GM19023 (cell line): ENCODE data around the gene WAPL.

ENCODE experiments used
- ATAC-seq: cut with Tn5 transposase; IDR thresholded peaks from one replicate; pipeline ENCODE4 v1.9.1; 2021; ENCODE audit warnings: mild to moderate bottlenecking, moderate library complexity; ENCODE audit not compliant: unreplicated experiment

The WAPL gene

DNA sequence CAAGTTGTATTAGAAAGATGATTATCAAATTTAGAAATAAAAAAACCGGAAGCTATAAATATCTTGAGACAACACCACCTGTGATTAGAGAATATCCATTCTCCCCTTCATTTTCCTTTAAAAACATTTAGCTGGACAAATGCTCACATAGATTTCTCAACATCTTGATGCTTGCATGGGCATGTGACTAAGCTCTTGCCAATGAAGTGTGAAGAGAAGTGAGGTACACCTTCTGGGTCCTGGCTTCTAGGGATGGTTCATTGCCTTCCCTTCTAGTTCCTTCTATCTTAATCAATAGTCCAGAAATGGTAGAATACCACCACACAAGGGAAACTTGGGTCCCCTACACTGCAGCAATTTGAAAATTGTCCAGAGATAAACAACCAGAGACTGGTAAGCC is 41.0 kb downstream of the WAPL start:
- ATAC-seq: no peak

DNA sequence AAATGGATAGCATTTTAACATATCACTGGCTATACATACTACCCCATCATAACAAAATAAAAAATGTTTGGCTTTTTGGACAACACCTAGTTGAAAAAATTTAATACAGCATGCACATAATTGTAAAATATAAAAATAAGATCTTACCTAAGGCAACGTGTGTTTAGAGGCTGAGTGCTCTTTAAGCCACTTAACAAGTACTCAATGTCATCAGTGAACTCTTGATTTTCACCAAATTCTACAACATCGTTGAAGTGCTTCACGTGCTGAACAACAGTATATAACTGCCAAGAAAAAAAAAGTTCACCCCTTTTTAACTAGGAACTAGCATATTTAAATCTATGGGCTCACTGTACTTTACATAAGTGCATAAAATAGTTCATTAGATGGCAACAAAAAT is 49.5 kb downstream of the WAPL start:
- ATAC-seq: no peak

DNA sequence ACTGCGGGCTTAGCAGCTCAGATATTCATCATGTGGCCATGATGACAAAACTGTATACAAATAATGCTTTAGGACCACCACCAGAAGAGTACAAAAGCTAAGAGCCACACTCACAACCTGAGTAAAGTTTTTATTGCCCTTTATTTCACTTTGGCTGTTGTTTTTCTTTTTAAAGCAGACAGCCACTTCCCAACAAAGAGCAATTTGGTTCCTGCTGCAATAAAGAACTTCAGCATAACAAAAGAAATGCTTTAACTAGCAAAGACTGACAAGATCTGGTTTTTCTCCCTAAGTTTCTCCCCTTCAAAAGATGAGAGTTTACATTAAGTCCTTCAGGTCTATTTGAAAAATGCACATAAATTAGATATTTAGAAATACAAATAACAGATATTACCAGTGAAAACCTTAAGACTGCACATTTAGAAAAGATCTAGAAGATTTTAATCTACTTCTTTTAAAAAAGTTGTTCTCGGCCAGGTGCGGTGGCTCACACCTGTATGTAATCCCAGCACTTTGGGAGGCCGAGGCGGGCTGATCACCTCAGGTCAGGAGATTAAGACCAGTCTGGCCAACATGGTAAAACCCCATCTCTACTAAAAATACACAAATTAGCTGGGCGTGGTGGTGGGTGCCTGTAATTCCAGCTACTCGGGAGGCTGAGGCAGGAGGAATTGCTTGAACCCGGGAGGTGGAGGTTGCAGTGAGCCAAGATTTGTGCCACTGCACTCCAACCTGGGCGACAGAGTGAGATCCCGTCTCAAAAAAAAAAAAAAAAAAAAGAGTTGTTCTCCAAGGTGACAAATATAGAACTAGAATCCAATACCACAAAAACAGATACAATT is 59.4 kb downstream of the WAPL start:
- no peak for ATAC-seq

DNA sequence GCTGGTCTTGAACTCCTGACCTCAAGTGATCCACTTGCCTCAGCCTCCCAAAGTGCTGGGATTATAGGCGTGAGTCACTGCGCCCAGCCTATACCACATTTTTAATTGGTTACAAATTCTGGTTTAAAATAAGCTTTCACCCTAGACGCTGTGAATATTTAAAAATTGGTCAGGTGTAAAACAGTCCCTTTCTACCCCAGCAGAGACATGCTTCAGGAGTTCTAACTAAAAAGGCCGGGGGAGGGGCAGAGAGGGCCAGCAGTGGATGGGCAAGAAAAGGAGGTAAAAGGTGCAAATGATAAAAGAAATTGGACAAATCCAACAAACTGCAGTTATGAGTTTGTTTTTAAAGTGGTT is 70.0 kb downstream of the WAPL start:
- ATAC-seq: no peak

DNA sequence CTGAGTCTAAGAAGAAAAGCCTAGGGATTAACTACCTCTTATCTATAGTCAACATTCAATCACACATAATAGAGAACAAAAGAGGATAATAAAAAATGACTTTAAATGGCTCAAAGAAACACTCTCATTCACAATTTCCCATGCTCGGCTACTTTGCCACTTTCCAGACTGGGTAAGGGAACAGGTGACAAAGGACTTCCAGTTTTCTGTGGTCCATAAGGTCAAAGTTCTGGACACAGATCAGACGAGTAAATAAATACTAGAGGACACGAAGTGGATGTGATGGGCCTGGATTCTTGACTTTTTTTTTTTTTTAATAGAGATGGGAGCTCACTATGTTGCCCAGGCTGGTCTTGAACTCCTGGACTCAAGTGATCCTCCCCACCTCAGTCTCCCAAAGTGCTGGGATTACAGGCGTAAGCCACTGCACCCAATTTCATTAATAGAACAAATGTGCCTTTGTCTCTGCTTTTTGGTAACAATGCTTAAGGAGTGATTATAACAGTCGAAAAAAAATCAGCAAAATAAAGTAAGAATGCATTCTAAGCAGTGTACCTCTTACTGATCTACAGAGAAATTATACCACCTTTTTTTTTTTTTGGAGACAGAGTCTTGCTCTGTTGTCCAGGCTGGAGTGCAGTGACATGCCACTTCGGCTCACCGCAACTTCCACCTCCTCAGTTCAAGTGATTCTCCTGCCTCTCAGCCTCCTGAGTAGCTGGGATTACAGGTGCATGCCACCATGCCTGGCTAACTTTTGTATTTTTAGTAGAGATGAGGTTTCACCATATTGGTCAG is 70.6 kb downstream of the WAPL start:
- no peak for ATAC-seq

DNA sequence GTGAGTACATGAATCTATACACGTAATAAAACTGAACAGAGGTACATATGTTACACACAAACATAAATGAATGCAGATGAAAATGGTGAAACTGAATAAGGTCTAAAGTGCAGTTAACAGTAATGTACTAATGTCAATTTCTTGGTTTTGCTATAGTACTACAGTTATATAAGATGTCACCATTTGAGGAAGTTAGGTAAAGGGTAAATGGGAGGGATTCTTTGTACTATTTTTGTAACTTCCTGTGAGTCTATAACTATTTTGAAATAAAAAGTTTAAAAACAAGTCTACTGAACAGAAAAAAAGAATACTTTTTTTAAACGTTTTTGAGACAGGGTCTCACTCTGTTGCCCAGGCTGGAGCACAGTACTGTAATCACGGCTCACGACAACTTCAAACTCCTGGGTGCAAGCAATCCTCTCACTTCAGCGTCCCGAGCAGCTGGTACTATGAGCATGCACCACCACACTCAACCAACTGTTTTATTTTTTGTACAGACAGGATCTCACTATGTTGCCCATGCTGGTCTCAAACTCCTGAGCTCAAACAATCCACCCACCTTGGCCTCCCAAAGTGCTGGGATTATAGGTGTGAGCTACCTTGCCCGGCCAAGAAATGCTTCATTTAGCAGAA is 71.5 kb downstream of the WAPL start:
- no peak for ATAC-seq

DNA sequence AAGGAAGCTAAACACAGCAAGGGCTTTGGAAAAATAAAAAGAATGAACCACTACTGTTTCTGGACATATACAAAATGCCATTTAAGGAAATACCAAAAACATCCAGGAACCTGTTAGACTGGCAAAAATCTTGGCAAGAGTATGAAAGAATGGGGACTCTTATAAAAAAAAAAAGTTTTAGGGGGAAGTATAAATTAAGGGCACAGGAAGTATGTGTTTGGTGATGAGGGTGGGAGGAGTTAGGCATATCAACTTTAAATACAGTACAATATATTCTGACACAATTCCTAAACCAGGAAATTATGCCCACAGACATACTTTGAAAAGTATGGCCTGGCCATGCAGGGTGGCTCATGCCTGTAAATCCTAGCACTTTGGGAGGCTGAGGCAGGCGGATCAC is 74.2 kb downstream of the WAPL start:
- no peak for ATAC-seq

DNA sequence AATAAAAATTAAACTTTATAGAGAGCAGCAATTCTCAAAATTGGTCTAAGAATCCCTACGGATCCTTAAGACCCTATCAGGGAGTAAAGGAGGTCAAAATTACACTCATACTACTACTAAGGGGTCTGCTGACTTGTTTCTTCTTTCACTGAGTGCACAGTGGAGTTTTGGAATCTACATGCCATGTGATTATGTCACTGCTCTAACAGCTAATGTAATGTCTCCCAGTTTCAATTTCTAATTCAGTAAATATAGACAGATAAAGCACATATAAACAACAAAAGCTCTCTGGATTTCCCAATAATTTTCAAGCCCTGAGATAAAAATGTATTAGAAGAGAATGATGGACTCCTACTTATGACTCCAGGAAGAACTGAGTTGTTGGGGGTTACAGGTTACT is 74.6 kb downstream of the WAPL start:
- ATAC-seq: no peak

DNA sequence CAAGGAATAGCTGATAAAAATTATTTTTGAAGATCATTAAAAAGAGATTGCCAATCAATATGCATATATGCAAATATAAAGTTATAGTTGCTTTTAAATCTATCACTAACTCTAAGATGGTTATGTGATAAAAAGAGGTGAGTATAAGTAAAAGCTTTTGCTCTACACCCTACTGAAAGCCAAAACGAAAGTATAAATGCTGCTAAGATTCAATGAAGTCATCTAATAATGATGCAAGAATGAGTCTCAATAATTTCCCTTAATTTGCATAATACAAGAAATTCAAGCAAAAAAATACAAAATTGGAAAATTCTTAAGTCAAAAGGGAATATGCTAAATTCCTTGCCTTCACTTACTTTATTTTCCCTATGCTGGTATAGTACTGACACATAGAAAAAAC is 75.2 kb downstream of the WAPL start:
- ATAC-seq: no peak

DNA sequence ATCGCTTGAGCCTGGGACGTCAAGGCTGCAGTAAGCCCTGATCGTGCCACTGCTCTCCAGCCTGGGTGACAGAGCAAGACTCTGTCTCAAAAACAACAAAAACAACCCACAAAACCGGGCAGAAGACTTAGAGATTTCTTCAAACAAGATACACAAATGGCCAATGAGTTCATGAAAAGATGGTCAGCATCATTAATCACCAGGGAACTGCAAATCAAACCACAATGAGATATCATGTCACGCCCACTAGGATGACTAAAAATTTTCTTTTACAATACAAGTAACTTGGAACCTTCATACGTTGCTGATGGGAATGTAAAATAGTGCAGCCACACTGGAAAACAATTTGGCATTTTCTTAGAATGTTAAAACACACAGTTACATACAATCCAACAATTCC is 77.7 kb downstream of the WAPL start:
- ATAC-seq: no peak

DNA sequence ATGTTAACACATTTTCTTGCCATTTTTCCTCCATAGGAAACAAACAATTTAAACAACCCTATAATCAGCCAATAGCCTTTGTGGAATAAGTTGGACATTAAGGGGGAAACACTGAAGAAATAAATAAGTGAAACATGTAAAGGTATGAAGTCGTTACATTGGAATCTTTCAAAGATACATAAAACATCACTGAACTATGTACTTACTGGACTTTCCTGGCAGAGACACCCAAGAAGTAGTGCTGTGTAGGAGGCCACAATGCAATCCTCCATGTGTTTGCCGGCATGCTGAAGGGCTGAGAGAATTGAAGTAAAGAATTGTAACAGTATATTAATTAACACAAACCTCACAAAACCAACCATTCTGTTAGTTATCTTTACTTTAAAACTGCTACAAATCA is 78.5 kb downstream of the WAPL start:
- no peak for ATAC-seq

DNA sequence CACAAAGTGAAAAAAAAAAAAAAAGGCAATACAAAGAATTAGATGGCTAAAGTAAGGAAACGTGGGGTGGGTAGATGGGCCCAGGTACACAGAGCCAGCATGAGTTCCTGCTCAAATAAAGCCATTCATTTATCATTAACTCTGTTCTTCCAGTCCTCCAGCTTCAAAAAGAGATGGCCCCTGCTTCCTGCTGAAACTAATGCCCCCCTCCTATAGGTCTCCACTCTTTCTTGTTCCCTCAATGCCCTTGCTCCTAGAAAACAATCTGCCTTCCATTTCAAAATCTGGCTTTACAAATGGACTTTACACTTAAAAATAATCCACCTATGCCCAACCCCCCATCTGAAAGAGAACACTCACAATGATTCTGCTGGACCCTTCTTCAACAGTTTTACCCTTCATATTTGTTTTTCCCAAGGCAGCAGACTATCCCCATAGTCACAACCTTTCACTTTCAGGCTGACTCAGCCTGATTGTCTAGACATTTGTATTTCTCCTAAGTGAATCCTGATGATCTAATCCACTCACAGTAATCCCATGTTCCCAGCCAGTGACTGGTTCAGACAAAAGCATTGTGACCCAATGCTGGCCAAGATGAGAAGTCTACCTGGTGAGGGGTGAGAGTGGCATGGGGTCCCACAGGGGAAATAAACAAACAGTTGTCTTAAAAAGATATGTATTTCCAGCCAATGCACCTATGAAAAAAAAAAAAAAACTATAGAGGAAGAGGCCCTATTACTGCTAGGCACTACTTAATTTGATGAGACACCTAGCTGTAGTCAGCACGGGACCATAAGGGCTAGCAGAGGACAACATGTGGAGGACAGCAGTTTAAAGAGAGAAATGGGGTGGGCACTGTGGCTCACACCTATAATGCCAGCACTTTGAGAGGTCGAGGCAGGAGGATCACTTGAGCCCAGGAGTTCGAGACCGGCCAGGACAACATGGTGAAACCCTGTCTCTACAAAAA is 80.4 kb downstream of the WAPL start:
- ATAC-seq: no peak

DNA sequence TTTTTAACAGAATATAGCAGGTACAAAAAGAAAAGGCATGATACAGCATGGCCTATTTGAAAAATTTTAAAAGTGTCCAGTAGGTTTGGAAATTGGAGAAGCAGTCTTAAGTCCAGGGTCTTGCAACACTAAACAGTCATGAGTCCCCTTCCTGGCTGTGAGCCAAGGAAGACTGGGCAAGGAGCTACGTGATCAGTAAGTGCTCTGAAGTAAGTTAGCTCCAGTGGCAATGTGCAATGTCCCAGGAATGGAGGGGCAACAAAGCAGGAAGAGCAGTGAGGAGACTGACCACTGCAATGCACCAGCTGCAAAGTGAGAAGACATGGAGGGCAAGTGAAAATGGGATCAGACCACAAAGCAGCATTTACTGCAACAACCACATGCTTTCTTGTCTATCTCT is 82.0 kb downstream of the WAPL start:
- ATAC-seq: no peak

DNA sequence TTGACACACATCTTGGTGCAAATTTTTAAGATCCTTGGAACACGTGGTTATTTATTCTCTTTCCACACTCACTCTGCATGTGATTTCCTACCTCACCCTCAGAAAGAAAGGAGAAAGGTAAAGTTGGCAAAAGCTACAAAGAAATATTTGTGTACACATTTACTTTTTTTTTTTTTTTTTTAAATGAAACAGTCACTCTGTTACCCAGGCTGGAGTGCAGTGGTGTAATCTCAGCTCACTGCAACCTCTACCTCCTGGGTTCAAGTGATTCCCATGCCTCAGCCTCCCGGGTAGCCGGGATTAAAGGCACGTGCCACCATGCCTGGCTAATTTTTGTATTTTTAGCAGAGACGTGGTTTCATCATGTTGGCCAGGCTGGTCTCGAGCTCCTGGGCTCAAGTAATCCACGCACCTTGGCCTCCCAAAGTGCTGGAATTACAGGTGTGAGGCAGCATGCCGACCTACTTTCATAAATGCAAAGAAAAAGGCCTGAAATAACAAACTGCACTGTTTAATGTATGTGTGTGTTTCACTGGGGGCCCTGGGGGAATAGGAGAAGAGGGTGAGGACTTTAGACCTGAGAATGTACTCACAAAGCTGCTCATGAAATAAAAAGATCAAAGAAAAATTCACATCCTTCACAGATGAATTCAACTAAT is 83.4 kb downstream of the WAPL start:
- no peak for ATAC-seq

DNA sequence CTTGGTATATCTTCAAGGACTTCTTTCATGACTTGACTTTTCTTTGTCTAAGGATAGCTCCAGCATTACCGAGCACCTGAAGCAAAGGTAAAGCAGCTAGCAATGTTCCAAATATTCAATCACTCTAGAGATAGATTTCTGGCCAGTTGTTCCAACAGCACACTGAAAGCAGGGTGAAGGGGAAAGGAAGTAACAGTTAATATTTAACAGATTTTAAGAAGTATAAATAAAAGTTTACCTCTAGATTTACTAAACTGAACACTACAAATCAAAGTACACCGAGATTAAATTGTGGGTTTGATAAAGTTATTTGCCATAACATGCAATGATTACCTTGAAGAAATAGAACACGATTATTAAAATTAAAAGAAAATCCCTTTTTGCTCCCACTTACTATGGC is 84.1 kb downstream of the WAPL start:
- ATAC-seq: no peak

DNA sequence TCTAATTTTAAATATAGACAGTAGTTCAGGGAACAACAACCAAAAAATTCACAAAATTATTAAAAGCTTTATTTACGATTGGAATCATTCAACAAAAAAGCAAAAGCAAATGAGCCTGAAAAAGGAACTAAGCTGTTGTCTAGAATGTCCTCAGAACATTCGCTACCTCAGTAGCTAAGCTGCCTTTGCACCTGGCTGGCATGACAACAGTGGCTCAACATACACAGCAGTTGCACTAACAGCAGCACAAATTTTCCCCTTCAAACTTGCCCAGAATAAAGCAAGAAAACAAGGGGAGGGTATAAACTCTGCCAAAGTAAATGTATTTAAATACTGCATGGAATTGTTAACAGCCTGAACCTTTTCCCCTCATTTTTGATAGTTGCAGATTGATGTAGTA is 84.6 kb downstream of the WAPL start:
- no peak for ATAC-seq

DNA sequence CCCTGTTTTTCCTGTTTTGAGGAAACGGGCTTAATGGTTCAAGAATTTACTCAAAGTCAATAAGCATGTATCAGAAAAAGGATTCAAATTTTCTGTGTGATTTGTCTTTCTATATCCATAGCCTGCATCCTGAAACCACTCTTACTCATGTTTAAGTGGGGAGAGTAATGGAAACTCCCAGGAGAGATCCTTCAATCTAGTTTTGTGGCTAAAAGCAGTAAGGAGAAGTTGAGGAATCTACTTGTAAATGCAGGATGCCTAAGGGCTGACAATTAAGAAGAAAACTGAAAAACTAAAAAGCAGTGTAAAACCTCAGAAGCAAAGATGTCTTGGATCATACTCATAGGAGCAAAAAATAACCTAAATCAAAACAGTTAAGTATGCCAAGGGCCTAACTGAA is 86.9 kb downstream of the WAPL start:
- ATAC-seq: no peak

DNA sequence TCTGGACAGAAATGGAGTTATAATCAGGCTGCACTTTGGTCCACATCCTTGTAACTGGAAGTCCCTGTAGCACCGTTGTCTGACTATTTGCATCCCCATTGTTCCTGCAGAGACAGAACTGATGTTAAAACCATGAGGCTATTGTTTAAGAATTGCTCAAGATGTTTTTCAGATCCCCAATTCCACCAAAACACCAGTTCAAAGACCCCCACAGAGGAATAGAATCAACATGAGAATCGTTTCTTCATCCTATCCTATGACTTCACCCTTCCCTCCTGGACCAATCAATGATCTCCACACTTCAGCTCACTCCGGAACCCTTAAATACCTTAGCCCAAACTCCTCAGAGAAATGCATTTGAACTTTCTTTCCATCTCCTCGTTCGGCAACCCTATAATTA is 97.9 kb downstream of the WAPL start:
- no peak for ATAC-seq

DNA sequence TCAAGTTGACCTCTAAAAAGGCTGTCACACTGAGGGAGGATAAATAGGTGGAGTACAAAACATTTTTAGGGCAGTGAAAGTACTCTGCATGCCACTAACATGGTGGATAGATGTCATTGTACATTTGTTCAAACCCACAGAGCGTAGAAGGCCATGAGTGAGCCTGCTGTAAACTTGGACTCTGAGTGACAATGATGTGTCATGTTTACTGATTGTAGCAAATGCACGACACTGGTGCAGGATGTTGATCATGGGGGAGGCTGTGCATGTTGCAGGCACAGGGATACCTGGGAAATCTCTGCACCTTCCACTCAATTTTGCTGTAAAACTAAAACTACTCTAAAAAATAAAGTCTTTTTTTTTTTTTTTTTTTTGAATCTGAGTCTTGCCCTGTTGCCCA is 102.5 kb downstream of the WAPL start:
- no peak for ATAC-seq

DNA sequence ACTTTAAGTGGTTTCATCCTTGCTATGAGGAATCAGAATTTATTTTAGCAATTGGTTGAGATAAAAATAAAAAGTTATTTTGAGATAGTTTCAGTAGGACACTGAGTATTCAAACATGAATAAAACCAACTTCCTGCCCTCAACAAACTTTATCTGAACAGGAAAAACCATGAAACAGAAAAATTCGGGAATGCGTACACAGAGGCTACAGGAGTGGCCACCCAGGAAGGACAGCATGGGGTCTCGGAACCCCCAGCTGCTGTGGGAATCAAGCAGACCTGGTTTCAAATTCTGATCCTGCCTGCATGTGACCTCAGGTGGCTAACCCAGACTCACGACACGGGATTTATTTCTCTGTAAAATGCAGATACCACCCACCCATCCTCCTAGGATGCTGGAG is 106.0 kb downstream of the WAPL start:
- ATAC-seq: no peak
